Brain microvascular endothelial cell (primary cell): Measurements from ENCODE around the gene MED27.

Source experiments
- DNase-seq: peaks from one replicate; pipeline ENCODE4 v3.0.0-alpha.2; 2020
- H3K27ac ChIP-seq: fragments of 250-450 bp; sonication (Bioruptor Pico); 2 replicates; pipeline ENCODE4 v1.5.1; 2020; ENCODE audit warnings: mild to moderate bottlenecking, moderate library complexity
- H3K27me3 ChIP-seq: fragments of 250-450 bp; sonication (Bioruptor Pico); replicated peaks from 2 replicates; pipeline ENCODE4 v1.5.1; 2020; ENCODE audit warnings: mild to moderate bottlenecking
- H3K36me3 ChIP-seq: fragments of 250-450 bp; sonication (Bioruptor Pico); replicated peaks from 2 replicates; pipeline ENCODE4 v1.5.1; 2020; ENCODE audit warnings: mild to moderate bottlenecking
- H3K4me3 ChIP-seq: 2 replicates; pipeline ENCODE4 v1.5.1; 2011; ENCODE audit warnings: low read depth, mild to moderate bottlenecking, control low read depth, low read length, moderate library complexity
- CTCF ChIP-seq: IDR thresholded peaks from 2 replicates; pipeline ENCODE4 v1.5.1; 2011; ENCODE audit warnings: low read depth, mild to moderate bottlenecking, moderate library complexity, low read length, control low read depth, inconsistent platforms; ENCODE audit errors: missing control alignments
- in situ Hi-C: cut with HindIII; loops from 2 replicates; pipeline ENCODE4 v1.10.0; 2017; ENCODE audit warnings: low sequenced_read_pairs, low pct_ligation_motif_present

The MED27 gene

GRCh38 chr9:132124800-132125199, 45.1 kb upstream of the MED27 start:
- in situ Hi-C loops, result no loop called here
- Histone ChIP-seq H3K36me3 (no peaks in the 10 kb centered on the region), H3K27ac (no peak overlapping the region), H3K27me3 (peaks cover 58% of the 10 kb centered on the region), H3K4me3 (no peak overlapping the region)
- no peak for TF ChIP-seq CTCF
- no peak for DNase-seq

GRCh38 chr9:132121021-132121420, 41.4 kb upstream of the MED27 start:
- in situ Hi-C loops, result no loop called here
- Histone ChIP-seq H3K36me3 (no peaks in the 10 kb centered on the region), H3K27ac (no peak overlapping the region), H3K27me3 (peaks cover 36% of the 10 kb centered on the region), H3K4me3 (no peak overlapping the region)
- TF ChIP-seq CTCF, result no peak
- DNase-seq, result no peak

- in situ Hi-C loops, result no loop called here
- no peak for DNase-seq
- H3K27me3 ChIP-seq, result peaks cover 4% of the 10 kb centered on the region
- no peak for TF ChIP-seq CTCF
- H3K36me3 ChIP-seq, result no peaks in the 10 kb centered on the region
- no peak overlapping the region for H3K4me3 ChIP-seq
- H3K27ac ChIP-seq, result no peak overlapping the region
These were observed 38.0 kb upstream of the MED27 start for GRCh38 chr9:132117694-132118093.

- in situ Hi-C loops, result no loop called here
- Histone ChIP-seq H3K4me3 (no peak overlapping the region), H3K36me3 (no peaks in the 10 kb centered on the region), H3K27me3 (peaks cover 3% of the 10 kb centered on the region), H3K27ac (no peak overlapping the region)
- no peak for DNase-seq
- no peak for TF ChIP-seq CTCF
These were observed 36.9 kb upstream of the MED27 start for GRCh38 chr9:132116583-132116982.

- H3K27ac ChIP-seq, result no peak overlapping the region
- no peaks in the 10 kb centered on the region for H3K36me3 ChIP-seq
- no peak for TF ChIP-seq CTCF
- peaks cover 1% of the 10 kb centered on the region for H3K27me3 ChIP-seq
- in situ Hi-C loops, result no loop called here
- DNase-seq, result peak; percentile 16
- H3K4me3 ChIP-seq, result no peak overlapping the region
These were observed 34.5 kb upstream of the MED27 start for GRCh38 chr9:132114102-132114707.

GRCh38 chr9:132109291-132109690, 29.6 kb upstream of the MED27 start:
- TF ChIP-seq CTCF, result no peak
- H3K27me3 ChIP-seq, result no peaks in the 10 kb centered on the region
- H3K36me3 ChIP-seq, result no peaks in the 10 kb centered on the region
- no peak overlapping the region for H3K27ac ChIP-seq
- in situ Hi-C loops, result no loop called here
- DNase-seq, result no peak
- no peak overlapping the region for H3K4me3 ChIP-seq
